ENCODE data around the gene MYO18A.

Gene MYO18A

DNA sequence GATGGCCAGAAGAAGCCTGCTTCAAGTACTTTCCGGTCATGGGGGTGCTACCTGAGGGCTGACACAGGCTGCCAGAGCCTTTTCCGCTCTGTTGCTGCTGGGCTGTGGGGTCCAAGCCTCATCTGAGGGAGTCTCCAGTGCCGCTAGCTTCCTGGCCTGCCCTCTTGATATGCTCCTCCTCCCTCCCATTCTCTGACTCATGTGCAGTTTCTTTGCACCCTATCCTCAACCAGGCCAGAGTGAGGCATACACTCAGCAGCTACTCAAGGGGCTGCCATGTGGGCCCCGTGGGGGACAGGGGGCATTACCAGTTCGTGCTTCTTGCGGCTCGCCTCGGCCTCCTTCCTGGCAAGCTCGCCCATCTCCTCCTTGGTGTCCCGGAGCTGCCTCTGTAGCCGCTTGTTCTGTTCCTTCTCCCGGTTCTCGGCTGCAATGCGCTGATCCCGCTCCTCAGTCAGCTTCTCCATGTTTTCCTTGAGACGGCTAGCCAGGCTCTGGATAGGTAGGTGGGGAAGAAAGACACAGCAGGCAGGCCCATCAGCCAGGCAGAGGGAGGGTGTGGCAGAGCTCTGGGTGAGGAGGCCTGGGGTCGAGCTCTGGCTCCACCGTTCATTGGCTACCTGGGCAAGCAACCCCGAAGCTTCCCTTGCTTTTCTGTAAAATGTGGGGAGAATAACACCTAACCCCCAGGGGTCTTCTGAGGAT lies 93.4 kb downstream of the MYO18A start:
- TF ChIP-seq, protein P1, sequence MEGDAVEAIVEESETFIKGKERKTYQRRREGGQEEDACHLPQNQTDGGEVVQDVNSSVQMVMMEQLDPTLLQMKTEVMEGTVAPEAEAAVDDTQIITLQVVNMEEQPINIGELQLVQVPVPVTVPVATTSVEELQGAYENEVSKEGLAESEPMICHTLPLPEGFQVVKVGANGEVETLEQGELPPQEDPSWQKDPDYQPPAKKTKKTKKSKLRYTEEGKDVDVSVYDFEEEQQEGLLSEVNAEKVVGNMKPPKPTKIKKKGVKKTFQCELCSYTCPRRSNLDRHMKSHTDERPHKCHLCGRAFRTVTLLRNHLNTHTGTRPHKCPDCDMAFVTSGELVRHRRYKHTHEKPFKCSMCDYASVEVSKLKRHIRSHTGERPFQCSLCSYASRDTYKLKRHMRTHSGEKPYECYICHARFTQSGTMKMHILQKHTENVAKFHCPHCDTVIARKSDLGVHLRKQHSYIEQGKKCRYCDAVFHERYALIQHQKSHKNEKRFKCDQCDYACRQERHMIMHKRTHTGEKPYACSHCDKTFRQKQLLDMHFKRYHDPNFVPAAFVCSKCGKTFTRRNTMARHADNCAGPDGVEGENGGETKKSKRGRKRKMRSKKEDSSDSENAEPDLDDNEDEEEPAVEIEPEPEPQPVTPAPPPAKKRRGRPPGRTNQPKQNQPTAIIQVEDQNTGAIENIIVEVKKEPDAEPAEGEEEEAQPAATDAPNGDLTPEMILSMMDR (conservative IDR thresholded peaks at IDR 0.05; ENCODE audit: low read depth, low read length): no peak
- peak; percentile 18 for DNase-seq (ENCODE audit: low read depth)
- no peak overlapping the region for H3K4me3 ChIP-seq (ENCODE audit: low read depth, low read length)

- TF ChIP-seq, protein P1 (conservative IDR thresholded peaks at IDR 0.05; ENCODE audit: low read depth, low read length): no peak
- DNase-seq (ENCODE audit: low read depth): no peak
- H3K4me3 ChIP-seq (ENCODE audit: low read depth, low read length): no peak overlapping the region
Measured at GRCh38 chr17:29085223-29085622, 95.0 kb downstream of the MYO18A start.

DNA sequence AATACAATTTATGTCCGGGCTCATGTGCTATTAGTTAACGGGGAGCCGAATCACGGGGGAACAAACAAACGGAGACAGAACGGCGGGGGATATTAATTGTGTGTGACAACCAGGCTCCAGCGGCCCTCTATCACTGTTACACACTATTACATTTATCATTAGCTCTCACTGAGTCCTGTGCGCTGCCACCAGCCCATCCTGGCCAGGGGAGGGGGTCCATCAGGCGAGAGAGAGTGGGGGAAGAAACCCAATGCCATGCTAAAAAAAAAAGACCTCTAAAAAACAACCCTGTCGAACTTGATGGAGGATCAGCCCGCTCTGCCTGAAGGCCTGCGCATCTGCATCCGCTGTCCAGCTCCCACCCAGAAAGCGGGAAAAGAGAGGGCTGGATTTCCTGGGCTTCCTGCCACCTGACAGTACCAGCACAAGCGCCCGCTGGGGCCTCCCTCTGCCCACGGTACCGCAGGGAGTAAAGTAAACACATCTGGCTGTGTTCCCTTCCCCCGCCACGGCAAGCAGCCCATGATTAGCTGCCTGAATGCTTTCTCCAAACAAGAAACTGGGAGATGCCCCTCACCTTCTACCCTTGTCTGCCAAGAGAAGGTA lies 95.6 kb downstream of the MYO18A start:
- TF ChIP-seq, protein P1 (conservative IDR thresholded peaks at IDR 0.05; ENCODE audit: low read depth, low read length): no peak
- DNase-seq (ENCODE audit: low read depth): peak; percentile 41
- H3K4me3 ChIP-seq (ENCODE audit: low read depth, low read length): no peak overlapping the region

DNA sequence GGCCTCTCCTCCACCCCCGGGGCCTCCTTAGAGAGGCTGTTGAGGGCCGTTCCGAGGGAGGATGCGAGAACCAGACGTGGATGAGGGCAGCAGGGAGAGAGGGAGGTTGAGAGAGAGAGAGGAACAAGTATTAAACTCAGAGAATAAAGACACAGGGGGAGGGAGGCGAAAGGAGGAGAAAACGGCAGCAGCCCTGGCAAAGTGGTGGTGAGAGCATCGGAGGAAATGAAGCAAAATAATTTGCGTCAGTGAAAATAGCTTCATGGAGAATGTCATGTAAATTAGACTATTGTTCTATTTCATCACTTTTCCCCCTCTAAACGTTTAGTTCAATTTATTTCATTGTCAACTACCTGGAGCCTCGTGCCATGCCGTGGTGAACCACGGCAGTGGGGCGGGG lies 99.2 kb downstream of the MYO18A start:
- no peak for DNase-seq (ENCODE audit: low read depth)
- TF ChIP-seq, protein P1 (conservative IDR thresholded peaks at IDR 0.05; ENCODE audit: low read depth, low read length): no peak
- no peak overlapping the region for H3K4me3 ChIP-seq (ENCODE audit: low read depth, low read length)

DNA sequence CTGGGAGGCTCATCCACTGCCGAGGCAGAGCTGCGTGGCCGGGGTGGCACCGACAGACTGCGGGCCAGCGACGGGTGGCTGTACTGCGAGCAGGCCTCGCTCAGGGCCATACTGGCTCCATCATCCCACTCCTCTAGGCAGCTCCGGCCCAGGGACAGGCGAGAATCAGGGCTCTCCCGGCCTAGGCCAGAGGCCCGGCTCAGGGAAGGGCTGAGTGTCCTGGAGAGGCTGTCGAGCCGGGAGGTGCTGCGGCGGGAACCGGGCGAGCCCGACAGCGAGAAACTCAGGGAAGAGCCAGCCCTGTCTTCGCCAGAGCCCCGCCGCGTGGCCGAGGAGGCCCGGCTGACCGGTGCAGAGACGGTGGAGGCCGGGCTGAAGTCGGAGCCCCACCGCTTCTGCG lies 99.9 kb downstream of the MYO18A start:
- no peak for DNase-seq (ENCODE audit: low read depth)
- no peak overlapping the region for H3K4me3 ChIP-seq (ENCODE audit: low read depth, low read length)
- TF ChIP-seq, protein P1 (conservative IDR thresholded peaks at IDR 0.05; ENCODE audit: low read depth, low read length): no peak

GRCh38 chr17:29079887-29080286 lies 100.3 kb downstream of the MYO18A start:
- no peak overlapping the region for H3K4me3 ChIP-seq (ENCODE audit: low read depth, low read length)
- TF ChIP-seq, protein P1 (conservative IDR thresholded peaks at IDR 0.05; ENCODE audit: low read depth, low read length): no peak
- DNase-seq (ENCODE audit: low read depth): no peak

DNA sequence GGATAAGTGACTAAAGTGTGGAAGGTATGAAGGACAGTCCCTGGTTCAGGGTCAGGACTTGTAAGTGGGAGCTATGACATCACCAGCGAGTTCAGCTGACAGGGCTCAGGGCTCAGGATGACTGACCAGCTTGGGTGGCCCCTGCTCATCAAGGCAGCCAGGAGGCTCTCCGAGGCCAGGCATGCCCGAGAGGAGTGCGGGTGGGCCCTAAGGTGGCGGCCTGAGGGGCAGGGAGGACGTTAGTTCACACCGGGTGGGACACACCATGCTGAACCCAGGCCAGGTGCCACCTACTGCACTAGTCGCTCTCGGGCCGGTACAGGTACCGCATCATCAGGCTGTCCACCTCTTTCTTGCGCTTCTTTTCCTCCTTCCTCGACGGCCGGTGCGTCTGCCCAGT lies 100.8 kb downstream of the MYO18A start:
- H3K4me3 ChIP-seq (ENCODE audit: low read depth, low read length): no peak overlapping the region
- TF ChIP-seq, protein P1 (conservative IDR thresholded peaks at IDR 0.05; ENCODE audit: low read depth, low read length): no peak
- no peak for DNase-seq (ENCODE audit: low read depth)

Data from choroid plexus epithelial cell (primary cell).